Activated T-helper 9 cell treated with anti-CD3 and anti-CD28 coated beads, Interleukin-2, amount 50 U/mL, for 16 hours (primary cell): Measurements from ENCODE around the gene SGK1.
"Not testable (repeated sequence)": the region's sequence is repeated elsewhere in the genome, so short reads cannot be mapped to it uniquely, and the experiment has no call there.

ENCODE experiments used
- DNase-seq: peaks from one replicate; pipeline ENCODE4 v3.0.0-alpha.2; 2020; ENCODE audit warnings: low read depth

Gene SGK1

GRCh38 chr6:134328138-134328537 lies 10.2 kb upstream of the SGK1 start:
- no peak for DNase-seq

DNA sequence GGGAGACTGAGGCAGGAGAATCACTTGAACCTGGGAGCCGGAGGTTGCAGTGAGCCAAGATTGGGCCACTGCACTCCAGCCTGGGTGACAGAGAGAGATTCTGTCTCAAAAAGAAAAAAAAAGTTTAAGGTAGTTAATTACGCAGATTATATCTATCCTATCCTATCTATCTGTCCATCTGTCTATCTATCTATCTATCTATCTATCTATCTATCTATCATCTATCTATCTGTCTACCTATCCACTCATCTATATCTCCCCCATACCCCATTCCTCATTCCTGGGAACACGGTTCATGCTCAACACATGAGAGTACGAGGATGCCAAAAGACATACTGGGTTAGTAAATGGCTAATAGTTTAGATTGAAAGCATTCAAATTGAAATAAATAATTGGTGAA lies 8.3 kb upstream of the SGK1 start:
- DNase-seq: not testable (repeated sequence)

GRCh38 chr6:134324766-134325165 lies 6.9 kb upstream of the SGK1 start:
- DNase-seq: no peak

DNA sequence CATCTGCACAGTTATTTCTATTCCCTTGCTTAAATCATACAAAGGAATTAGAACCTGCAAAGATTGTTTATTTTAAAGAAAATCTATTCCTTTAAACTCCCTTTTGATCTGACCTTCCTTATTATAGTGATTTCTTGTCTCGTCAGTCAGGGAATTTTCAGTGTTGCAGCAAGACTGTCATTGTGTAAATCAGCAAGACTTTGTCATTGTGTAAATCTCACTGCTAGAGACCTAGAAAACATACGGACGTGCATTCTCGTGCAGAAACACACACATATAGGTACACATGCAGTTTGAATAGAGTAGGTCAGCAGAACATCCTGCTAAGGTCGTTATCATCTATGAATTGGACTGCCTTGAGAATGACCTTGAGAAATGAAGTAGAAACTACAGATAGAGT lies 6.2 kb upstream of the SGK1 start:
- DNase-seq: no peak

- no peak for DNase-seq
Observed at GRCh38 chr6:134323698-134324097, 5.8 kb upstream of the SGK1 start.

GRCh38 chr6:134323294-134323693 lies 5.4 kb upstream of the SGK1 start:
- DNase-seq: no peak

DNA sequence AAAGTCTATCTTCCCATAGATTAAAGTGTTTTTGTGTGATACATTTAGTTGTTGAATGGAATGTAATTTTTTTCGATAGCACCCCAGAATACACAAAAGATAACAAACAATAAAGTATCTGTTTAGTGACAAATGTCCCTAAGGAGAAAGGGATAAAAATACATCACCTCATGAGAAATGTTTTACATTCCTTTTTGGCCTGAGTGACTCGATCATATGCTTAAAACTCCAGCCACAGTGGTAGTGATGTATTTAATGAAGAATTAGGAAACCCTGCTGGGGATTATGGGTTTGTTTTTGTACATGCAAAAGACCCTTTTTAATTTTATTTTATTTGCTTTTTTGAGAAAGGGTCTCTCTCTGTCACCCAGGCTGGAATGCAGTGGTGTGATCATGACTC lies 4.3 kb upstream of the SGK1 start:
- DNase-seq: no peak

DNA sequence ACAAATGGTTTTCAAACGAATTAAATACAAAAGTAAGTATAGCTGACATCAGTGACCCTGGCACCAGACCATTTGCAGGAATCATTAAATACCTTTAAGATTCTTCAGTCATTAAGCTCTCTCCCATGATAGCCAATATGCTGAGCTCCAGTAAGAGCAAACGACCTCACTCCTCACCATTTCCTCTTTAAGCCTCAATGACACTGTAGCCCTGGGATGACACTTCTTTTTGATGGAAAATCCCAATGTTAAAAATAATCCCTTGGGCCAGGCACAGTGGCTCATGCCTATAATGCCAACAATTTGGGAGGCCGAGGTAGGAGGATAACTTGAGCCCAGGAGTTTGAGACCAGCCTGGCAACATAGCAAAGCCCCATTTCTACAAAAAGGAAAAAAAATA lies 3.3 kb upstream of the SGK1 start:
- DNase-seq: no peak

GRCh38 chr6:134319686-134320085 lies 1.8 kb upstream of the SGK1 start:
- DNase-seq: not testable (repeated sequence)

- DNase-seq: no peak
Observed at GRCh38 chr6:134318974-134319281, 1.0 kb upstream of the SGK1 start.

GRCh38 chr6:134318236-134318973 lies 493 bp upstream of the SGK1 start:
- no peak for DNase-seq

- DNase-seq: no peak
Observed at GRCh38 chr6:134316733-134317431, 1.0 kb downstream of the SGK1 start.

DNA sequence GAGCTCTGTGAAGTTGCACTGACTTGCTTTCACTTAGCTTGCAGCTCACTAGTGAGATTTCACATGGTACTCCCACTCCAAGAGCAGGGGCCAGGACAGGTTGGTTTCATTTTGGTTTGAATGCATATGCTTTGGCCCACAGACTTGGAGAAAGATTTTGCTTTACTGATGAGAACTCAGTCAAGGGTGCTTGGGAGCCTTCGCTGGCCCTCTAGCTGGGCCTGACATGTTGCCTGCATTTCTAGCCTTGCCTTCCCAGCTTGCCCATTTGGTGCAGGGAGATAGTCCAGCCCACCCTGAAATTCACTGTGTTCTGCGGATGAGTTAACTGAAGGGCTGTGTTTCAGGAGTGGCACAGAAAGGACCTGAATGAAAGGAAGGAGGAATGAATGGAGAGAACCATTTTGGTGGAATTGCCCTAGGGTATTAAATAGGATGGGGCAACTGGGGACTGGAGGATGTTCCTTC lies 1.9 kb downstream of the SGK1 start:
- DNase-seq: no peak

DNA sequence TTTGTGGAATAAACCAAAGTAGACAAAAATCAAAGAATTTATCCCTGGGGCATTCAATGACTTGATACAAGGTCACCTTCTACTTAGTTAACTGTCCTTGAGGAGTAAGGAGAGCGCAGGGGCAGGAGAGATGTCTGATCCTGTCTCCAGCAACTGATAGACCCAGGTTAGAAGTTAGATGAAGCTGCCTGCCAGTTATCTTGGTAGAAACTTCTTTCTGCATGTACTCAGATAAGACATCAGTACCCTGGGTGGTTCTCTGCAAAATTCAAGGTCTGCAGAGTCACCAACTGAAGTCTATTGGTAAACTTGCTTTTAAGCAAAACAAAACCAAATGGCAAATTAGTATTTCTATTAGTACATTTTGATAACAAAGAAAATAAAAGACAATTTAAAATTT lies 2.7 kb downstream of the SGK1 start:
- DNase-seq: no peak

DNA sequence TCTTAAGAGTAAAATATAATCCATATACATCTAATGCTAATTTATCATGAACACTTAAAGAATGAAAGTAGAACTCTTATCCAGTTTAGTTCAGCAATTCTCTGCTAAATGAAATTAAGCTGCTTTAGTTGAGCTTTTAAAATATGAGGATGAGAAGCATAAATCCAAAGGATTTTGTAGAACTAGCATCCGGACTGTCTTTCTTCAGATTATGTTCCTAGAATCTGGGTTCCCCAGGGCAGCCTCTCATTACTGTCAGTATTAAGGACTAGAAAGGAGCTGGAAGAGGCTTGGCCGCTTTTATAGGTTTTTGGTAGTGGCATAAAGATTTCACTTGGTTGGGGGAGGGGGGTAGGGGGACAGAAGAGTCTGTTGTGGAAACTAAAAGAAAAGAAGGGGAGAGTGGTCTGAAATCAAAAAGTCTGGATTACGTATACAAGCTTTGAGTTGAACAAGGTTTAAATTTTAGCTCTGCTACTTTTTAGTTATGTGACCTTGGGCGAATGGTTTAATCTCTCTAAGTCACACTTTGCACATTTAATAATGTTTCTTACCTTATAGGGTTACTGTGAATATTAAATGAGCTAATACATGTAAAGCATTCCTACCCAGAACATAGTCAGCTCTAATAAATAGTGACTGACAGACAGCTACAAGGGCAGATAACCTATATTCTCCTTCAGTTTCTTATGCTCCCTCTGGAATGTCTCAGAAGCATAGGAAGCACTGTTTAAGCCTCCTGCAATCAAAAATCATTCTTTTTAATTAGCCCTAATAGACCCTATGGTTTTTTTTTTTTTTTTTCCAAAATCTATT lies 3.7 kb downstream of the SGK1 start:
- no peak for DNase-seq

GRCh38 chr6:134312038-134312660 lies 5.8 kb downstream of the SGK1 start:
- no peak for DNase-seq

DNA sequence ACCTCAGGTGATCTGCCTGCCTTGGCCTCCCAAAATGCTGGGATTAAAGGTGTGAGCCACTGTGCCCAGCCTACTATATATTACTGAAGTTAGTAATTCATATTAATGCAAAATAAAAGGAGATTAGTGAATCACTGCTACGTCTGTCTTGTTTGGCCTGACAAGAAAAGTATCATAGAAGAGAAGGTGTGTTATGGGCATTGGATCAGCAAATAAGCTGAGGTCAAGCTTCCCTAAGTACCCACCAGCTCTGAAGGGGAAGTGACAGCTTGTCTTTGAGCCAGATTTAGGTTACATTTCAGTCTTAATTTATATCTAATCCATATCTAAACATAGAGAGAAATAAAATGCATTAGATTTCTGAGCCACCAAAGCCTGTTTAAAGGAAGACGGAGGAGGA lies 7.1 kb downstream of the SGK1 start:
- DNase-seq: no peak

DNA sequence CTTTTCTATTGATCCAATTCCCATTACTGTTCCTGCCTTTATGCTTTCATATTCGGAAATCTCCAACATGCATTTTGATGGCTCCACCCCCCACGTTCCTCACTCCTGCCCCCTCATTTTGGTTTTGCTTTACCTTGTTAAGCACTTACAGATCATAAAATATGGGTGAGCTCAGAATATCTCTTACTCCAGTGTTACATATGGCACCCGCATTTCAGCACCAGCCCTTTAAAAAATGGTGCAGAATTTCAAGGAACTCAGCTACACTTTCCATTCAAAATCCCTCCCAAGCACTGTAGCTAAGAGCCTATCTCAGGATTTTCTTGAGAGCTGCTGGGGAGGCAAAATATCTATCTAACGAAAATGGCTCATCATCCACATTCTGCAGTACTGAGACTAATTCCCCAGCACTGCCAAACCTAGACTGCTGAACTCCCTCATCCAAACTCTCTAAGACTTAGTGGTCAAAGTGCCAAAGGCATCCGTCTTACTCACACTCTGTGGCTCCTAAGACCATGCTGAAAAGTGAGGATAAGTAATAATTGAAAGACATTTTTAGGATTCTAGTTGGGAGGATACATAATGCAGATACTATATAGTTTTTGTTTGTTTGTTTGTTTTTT lies 7.8 kb downstream of the SGK1 start:
- DNase-seq: no peak

- DNase-seq: no peak
Observed at GRCh38 chr6:134309227-134309626, 8.7 kb downstream of the SGK1 start.

- no peak for DNase-seq
Observed at GRCh38 chr6:134308800-134309199, 9.1 kb downstream of the SGK1 start.

DNA sequence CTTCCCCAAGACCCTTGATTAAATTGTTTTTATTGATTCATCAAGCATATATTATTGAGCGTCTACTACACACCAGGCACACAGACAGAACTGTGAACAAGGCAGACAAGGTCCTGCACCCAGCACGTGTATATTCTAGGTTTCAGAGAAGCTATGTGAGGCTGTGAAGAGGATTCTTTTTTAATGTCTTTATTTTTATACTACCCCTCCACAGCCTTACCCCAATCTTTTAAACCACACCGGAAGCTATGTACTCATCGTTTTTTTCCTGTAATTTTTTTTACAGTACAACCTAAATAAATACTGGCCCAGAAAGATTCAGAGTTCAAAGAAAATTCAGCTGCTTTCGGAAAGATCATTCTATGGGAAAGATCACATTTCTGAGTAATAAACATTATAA lies 10.0 kb downstream of the SGK1 start:
- no peak for DNase-seq

DNA sequence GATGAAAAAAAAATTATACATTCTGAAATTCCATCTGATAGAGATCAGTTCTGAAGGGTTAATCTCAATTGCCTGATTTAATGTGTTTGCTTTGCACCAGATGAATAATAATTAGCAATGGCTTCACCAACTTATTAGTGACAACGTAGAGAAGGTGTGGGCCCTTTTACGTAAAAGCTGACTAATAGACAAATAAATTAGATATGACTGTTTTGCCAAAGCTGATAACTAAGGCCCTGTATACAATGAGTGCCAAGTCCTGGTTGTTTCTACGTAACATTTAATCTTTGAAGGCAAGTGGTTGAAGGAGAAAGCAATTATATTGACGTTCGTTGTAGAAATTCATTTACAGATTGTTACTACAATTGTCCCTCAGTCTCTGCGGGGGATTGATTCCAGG lies 10.8 kb downstream of the SGK1 start:
- no peak for DNase-seq
